ENCODE data around the gene GLDC. TPM values are rescaled to one million over a fixed set of nuclear protein-coding genes. Genes with fewer than 3 reads are reported as not detected.

The GLDC gene
- total RNA-seq, 4 donors from 2014 or later: 1.1 to 21.6 (median 10.2) TPM

DNA sequence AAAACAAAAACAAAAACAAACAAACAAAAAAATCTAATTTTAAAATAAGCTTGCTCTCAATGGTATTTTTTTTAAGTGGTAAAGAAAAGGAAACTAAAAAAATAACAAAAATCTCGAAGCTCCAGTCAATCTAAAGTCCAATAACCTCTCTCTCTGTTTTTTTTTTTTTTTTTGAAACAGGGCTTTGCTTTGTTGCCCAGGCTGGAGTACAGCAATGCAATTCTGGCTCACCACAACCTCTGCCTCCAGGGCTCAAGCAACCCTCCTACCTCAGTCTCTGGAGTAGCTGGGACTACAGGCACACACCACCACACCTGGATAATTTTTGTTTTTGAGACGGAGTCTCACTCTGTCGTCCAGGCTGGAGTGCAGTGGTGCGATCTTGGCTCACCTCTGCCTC is 25.9 kb upstream of the GLDC start:
- TF ChIP-seq, protein P1, sequence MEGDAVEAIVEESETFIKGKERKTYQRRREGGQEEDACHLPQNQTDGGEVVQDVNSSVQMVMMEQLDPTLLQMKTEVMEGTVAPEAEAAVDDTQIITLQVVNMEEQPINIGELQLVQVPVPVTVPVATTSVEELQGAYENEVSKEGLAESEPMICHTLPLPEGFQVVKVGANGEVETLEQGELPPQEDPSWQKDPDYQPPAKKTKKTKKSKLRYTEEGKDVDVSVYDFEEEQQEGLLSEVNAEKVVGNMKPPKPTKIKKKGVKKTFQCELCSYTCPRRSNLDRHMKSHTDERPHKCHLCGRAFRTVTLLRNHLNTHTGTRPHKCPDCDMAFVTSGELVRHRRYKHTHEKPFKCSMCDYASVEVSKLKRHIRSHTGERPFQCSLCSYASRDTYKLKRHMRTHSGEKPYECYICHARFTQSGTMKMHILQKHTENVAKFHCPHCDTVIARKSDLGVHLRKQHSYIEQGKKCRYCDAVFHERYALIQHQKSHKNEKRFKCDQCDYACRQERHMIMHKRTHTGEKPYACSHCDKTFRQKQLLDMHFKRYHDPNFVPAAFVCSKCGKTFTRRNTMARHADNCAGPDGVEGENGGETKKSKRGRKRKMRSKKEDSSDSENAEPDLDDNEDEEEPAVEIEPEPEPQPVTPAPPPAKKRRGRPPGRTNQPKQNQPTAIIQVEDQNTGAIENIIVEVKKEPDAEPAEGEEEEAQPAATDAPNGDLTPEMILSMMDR (IDR thresholded peaks at IDR 0.05): no peak
- TF ChIP-seq POLR2A (IDR thresholded peaks at IDR 0.05): no peak
- intact Hi-C loops (cut with DNase I): no loop called here
- H3K27ac ChIP-seq: no peak overlapping the region
- no peak overlapping the region for H3K4me3 ChIP-seq
- WGBS, 2 donors: 67 to 85% methylated on average over 4 of the region's 4 CpGs
- no peaks in the 10 kb centered on the region for H3K27me3 ChIP-seq
- no peak for DNase-seq
- H3K4me1 ChIP-seq: no peaks in the 10 kb centered on the region
- no peaks in the 10 kb centered on the region for H3K9me3 ChIP-seq
- no peaks in the 10 kb centered on the region for H3K36me3 ChIP-seq

DNA sequence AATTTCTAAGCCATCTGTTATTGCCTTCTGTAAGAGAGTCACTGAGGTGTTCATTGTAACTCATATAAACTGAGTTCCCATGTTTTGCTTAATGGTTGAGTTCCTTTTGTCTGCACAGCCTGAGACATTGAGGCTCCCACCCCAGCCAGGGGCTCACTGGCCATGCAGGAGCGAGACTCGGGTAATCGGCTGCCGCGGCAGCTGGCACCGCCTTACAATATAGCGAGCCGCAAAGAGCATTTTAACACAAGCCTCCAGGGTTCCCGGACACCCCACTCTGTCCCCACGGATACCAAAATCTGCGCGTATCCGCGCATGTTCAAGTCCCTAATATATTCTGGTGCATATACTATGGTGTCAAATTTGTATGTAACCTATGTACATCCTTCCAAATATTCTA is 24.4 kb upstream of the GLDC start:
- TF ChIP-seq POLR2A (IDR thresholded peaks at IDR 0.05): no peak
- TF ChIP-seq, protein P1 (IDR thresholded peaks at IDR 0.05): no peak
- no peak for DNase-seq
- intact Hi-C loops (cut with DNase I): loop anchor here (10.0 kb wide), 1 partner anchor 85 kb away; no protein-coding TSS in a partner anchor

DNA sequence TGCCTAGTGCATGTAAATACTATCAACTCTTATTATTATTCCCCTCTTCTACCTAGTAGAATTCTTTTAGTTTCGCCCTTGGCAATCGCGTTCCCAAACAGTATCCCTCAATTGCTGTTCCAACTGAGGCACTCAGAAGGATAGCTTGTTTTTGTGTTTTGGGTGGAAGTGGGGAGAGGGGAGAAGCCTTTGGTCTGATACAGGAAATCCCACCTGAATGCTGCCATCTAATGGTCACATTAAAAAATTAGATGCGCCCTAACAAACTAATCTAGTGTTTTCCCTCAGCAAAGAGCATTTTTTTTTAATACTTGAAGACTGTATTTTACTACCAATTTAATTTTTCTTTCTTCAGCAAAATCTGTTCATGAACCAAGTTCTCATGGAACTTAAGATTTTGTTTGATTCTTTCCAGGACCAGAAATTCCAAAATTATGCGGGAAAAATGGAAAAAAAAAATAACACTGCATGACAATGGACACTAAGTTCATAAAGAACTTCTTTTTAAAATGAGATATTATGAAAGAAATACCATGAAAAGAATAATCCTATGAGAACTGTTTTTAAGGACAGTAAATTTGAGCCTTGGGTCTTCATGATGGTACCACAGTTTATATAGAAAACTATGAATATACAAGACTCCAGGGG is 22.2 kb upstream of the GLDC start:
- TF ChIP-seq, protein P1 (IDR thresholded peaks at IDR 0.05): peak; percentile 13 to 53 (median 36)
- TF ChIP-seq POLR2A (IDR thresholded peaks at IDR 0.05): no peak
- intact Hi-C loops (cut with DNase I): loop anchor here (10.0 kb wide), 1 partner anchor 83 kb away; no protein-coding TSS in a partner anchor

More for the DNA sequence above, 24.4 kb upstream of the GLDC start:
- H3K4me3 ChIP-seq: no peak overlapping the region
- no peaks in the 10 kb centered on the region for H3K9me3 ChIP-seq
- no peaks in the 10 kb centered on the region for H3K36me3 ChIP-seq
- H3K27ac ChIP-seq: no peak overlapping the region
- no peaks in the 10 kb centered on the region for H3K4me1 ChIP-seq
- no peaks in the 10 kb centered on the region for H3K27me3 ChIP-seq
- 89 to 93% methylated on average over 11 to 14 of the region's 14 CpGs for WGBS, 2 donors

DNA sequence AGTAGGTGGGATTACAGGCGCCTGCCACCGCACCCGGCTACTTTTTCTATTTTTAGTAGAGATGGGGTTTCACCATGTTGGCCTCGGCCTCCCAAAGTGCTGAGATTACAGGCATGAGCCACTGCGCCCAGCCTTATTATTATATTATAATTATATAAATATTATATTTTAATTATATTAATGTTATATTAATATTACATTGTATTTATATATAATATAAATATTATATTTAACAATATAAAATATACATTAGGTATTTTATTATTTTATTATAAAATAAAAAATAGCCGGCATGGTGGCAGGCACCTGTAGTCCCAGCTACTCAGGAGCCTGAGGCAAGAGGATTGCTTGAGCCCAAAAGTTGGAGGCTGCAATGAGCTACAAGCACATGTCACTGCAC is 21.6 kb upstream of the GLDC start:
- Histone ChIP-seq H3K4me1 (no peaks in the 10 kb centered on the region), H3K4me3 (no peak overlapping the region), H3K27ac (no peak overlapping the region), H3K36me3 (no peaks in the 10 kb centered on the region), H3K9me3 (no peaks in the 10 kb centered on the region), H3K27me3 (no peaks in the 10 kb centered on the region)
- no peak for DNase-seq
- TF ChIP-seq, protein P1 (IDR thresholded peaks at IDR 0.05): no peak
- no peak for TF ChIP-seq POLR2A (IDR thresholded peaks at IDR 0.05)
- intact Hi-C loops (cut with DNase I): loop anchor here (10.0 kb wide), 1 partner anchor 82 kb away; no protein-coding TSS in a partner anchor
- WGBS, 2 donors: 83 to 85% methylated on average over 6 of the region's 6 CpGs

More for the DNA sequence above, 22.2 kb upstream of the GLDC start:
- DNase-seq: no peak
- H3K27ac ChIP-seq: no peak overlapping the region
- no peaks in the 10 kb centered on the region for H3K36me3 ChIP-seq
- H3K9me3 ChIP-seq: no peaks in the 10 kb centered on the region
- no peaks in the 10 kb centered on the region for H3K27me3 ChIP-seq
- H3K4me1 ChIP-seq: no peaks in the 10 kb centered on the region
- no peak overlapping the region for H3K4me3 ChIP-seq
- 44 to 50% methylated on average over 5 of the region's 5 CpGs for WGBS, 2 donors

DNA sequence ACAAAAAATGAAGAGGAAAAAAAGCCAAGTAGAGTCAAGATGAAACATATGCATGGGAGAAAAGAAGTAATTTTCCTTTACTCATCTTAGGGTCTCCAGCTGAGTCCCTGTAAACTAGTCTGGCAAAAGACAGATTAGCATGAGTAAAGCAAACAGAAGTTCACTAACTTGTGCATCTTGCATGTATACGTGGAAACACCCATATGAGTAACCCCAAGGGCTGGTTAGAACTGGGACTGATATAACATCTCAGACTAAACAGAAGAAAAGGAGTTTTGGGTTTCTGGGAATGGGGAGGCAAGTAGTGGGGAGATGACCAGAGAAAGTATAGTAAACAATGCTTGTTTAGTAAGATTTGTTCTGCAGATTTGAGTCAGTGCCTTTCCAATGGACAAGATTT is 20.1 kb upstream of the GLDC start:
- Histone ChIP-seq H3K4me1 (no peaks in the 10 kb centered on the region), H3K9me3 (no peaks in the 10 kb centered on the region), H3K27me3 (no peaks in the 10 kb centered on the region), H3K27ac (no peak overlapping the region), H3K36me3 (no peaks in the 10 kb centered on the region), H3K4me3 (no peak overlapping the region)
- intact Hi-C loops (cut with DNase I): loop anchor here (10.0 kb wide), 1 partner anchor 81 kb away; no protein-coding TSS in a partner anchor
- no peak for DNase-seq
- 19 to 28% methylated on average over 1 of the region's 1 CpG for WGBS, 2 donors
- TF ChIP-seq, protein P1 (IDR thresholded peaks at IDR 0.05): no peak
- no peak for TF ChIP-seq POLR2A (IDR thresholded peaks at IDR 0.05)
